Measurements from ENCODE around the gene PGM2.

The PGM2 gene

DNA sequence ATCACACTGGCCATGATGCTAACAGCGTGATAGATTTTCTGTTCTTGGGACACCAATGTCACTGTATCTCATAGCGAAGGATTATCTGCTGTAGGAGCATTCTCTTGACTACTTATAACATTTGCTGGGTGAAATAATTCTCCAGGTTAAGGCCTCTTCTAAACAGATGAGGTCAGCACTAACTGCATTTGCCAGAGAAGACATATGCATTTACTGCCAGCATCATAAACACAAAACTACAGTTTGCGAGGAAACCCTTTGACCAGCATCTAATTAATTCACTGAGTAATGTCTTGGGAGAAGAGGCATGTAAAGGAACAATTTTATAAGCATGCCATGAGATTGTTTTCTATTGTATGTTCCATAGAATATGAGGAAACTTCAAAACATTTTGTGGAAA lies 78.3 kb downstream of the PGM2 start:
- DNase-seq = no peak

DNA sequence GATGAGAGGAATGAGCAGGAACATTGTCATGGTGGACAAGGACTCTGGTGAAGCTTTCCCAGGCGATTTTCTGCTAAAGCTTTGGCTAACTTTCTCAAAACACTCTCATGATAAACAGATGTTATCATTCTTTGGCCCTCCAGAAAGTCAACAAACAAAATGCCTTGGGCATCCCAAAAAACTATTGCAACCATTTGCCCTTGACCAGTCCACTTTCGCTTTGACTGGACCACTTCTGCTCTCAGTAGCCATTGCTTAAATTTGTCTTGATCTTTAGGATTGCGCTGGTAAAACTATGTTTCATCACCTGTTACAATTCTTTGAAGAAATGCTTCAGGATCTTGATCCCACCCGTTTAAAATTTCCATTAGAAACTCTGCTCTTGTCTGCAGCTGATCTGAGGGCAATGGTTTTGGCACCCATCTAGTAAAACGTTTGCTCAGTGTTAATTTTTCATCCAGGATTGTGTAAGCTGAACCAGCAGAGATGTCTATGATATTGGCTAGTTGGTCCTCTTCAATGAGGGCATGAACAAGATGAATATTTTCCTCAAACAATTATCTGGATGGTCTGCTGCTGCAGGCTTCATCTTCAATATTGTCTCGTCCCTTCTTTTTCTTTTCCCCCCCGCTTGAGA lies 79.2 kb downstream of the PGM2 start:
- no peak for DNase-seq

GRCh38 chr4:37908488-37909331 lies 82.2 kb downstream of the PGM2 start:
- DNase-seq = no peak

DNA sequence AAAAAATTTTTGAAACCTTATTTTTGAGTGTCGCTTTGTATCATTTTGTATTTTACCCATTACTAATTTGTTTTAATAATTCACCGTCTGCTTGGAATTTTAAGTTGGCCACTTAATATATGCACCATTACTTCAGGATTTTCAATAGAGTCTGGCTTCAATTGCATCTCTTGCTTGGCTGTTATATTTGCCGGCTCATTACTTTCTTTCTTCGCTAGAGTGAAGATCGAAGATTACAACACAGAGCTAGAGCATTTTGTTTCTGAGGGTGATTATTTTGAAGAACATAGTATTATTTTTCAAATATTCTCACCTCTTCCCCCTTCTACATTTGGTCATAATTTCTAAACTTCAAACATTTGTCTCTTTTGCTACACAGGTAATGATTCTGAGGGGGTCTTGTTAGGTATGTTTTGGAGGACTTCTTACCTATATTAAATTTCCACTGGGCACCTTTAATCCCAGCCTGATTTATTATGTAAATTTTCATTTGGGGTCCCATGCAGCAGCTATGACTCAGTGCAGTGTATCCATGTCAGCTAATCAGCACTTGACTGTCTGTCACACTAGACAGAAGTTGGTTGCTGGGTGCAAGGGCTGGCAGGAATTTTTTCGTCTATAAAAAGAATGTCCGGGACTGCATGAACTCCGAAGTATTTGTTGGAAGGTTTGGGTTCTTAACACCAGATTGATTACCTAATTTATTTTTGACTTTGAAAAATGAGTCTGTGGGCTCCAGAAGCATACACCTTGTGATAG lies 83.0 kb downstream of the PGM2 start:
- DNase-seq = no peak

DNA sequence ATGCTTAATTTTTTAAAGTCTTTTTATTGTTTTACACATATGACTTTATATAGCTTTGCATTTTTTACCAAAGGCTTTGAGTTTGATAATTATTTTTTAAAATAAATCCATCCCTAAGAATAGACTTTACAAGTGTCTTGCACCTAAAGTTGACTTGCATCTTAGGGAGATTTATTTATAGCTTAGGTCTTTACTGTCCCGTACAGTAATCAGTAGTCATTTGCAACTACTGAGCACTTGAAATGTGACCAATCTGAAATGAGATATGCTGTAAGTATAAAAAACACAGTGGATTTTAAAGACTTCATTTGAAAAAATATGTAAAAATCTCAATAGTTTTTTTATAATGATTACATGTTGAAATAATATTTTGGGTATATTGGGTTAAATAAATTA lies 83.6 kb downstream of the PGM2 start:
- no peak for DNase-seq
